ENCODE measurements around the gene CALCA. TPM values are rescaled to one million over a fixed set of nuclear protein-coding genes. Genes with fewer than 3 reads are reported as not detected.

CALCA gene
- total RNA-seq, 4 donors from 2014 or later, result not detected

GRCh38 chr11:14932447-14932846 is 39.7 kb downstream of the CALCA start:
- in situ Hi-C loops (cut with MboI; ENCODE audit: low pct_ligation_motif_present in 1 of 4, low pct_unique_long_range_greater_than_20kb in 1 of 4, low sequenced_read_pairs in 3 of 4), result no loop called here

GRCh38 chr11:14930369-14930768 is 41.8 kb downstream of the CALCA start:
- Histone ChIP-seq H3K27me3 (no peaks in the 10 kb centered on the region), H3K4me3 (no peak overlapping the region), H3K36me3 (no peaks in the 10 kb centered on the region), H3K4me1 (no peaks in the 10 kb centered on the region), H3K27ac (no peak overlapping the region), H3K9me3 (no peaks in the 10 kb centered on the region)
- intact Hi-C loops (cut with DNase I; ENCODE audit: low total_unique reads), result no loop called here
- DNase-seq, result no peak
- WGBS, 2 donors (ENCODE audit: low coverage in 1 of 2), result 60% methylated on average over 2 of the region's 2 CpGs; no CpG with 5 or more reads in 1 of the 2 donors
- TF ChIP-seq EP300 (IDR thresholded peaks at IDR 0.05; ENCODE audit: low read depth) (no peak), CTCF (IDR thresholded peaks at IDR 0.05) (no peak), POLR2AphosphoS5 (IDR thresholded peaks at IDR 0.05) (no peak), POLR2A (IDR thresholded peaks at IDR 0.05) (no peak)
- in situ Hi-C loops (cut with MboI; ENCODE audit: low pct_ligation_motif_present in 1 of 4, low pct_unique_long_range_greater_than_20kb in 1 of 4, low sequenced_read_pairs in 3 of 4), result no loop called here

More at GRCh38 chr11:14932447-14932846, 39.7 kb downstream of the CALCA start:
- intact Hi-C loops (cut with DNase I; ENCODE audit: low total_unique reads), result no loop called here
- no peak overlapping the region for H3K27ac ChIP-seq
- H3K27me3 ChIP-seq, result no peaks in the 10 kb centered on the region
- TF ChIP-seq POLR2AphosphoS5 (IDR thresholded peaks at IDR 0.05), result no peak
- TF ChIP-seq EP300 (IDR thresholded peaks at IDR 0.05; ENCODE audit: low read depth), result no peak
- TF ChIP-seq POLR2A (IDR thresholded peaks at IDR 0.05), result no peak
- no peak for TF ChIP-seq CTCF (IDR thresholded peaks at IDR 0.05)
- H3K4me1 ChIP-seq, result no peaks in the 10 kb centered on the region
- H3K9me3 ChIP-seq, result no peaks in the 10 kb centered on the region
- no peak overlapping the region for H3K4me3 ChIP-seq
- no peak for DNase-seq
- no peaks in the 10 kb centered on the region for H3K36me3 ChIP-seq

- H3K36me3 ChIP-seq, result no peaks in the 10 kb centered on the region
- no peaks in the 10 kb centered on the region for H3K9me3 ChIP-seq
- in situ Hi-C loops (cut with MboI; ENCODE audit: low pct_ligation_motif_present in 1 of 4, low pct_unique_long_range_greater_than_20kb in 1 of 4, low sequenced_read_pairs in 3 of 4) (no loop called here), intact Hi-C loops (cut with DNase I; ENCODE audit: low total_unique reads) (no loop called here)
- no peak overlapping the region for H3K4me3 ChIP-seq
- H3K27ac ChIP-seq, result no peak overlapping the region
- no peaks in the 10 kb centered on the region for H3K4me1 ChIP-seq
- no peaks in the 10 kb centered on the region for H3K27me3 ChIP-seq
- no peak for DNase-seq
- TF ChIP-seq EP300 (IDR thresholded peaks at IDR 0.05; ENCODE audit: low read depth), result no peak
- no peak for TF ChIP-seq POLR2AphosphoS5 (IDR thresholded peaks at IDR 0.05)
- no peak for TF ChIP-seq CTCF (IDR thresholded peaks at IDR 0.05)
- no peak for TF ChIP-seq POLR2A (IDR thresholded peaks at IDR 0.05)
Measured at GRCh38 chr11:14927146-14927545, 45.0 kb downstream of the CALCA start.

- Histone ChIP-seq H3K36me3 (no peaks in the 10 kb centered on the region), H3K4me3 (no peak overlapping the region), H3K4me1 (no peaks in the 10 kb centered on the region), H3K27me3 (no peaks in the 10 kb centered on the region), H3K27ac (no peak overlapping the region), H3K9me3 (no peaks in the 10 kb centered on the region)
- DNase-seq, result no peak
- WGBS, 2 donors (ENCODE audit: low coverage in 1 of 2), result 86 to 94% methylated on average over 2 to 3 of the region's 3 CpGs
- in situ Hi-C loops (cut with MboI; ENCODE audit: low pct_ligation_motif_present in 1 of 4, low pct_unique_long_range_greater_than_20kb in 1 of 4, low sequenced_read_pairs in 3 of 4), result loop anchor here in 1 of 4 donors (25.0 kb wide), 1 partner anchor 163 kb away; no protein-coding TSS in a partner anchor
- TF ChIP-seq CTCF (IDR thresholded peaks at IDR 0.05) (no peak), POLR2A (IDR thresholded peaks at IDR 0.05) (no peak), POLR2AphosphoS5 (IDR thresholded peaks at IDR 0.05) (no peak), EP300 (IDR thresholded peaks at IDR 0.05; ENCODE audit: low read depth) (no peak)
- intact Hi-C loops (cut with DNase I; ENCODE audit: low total_unique reads), result no loop called here
Measured at GRCh38 chr11:14924318-14924717, 47.8 kb downstream of the CALCA start.

Other genes with a start within 250 kb of the CALCA start
- 10 to 100 TPM; 26.1 to 54.2 (median 44.6) TPM for gene CYP2R1, start 80.1 kb downstream of the CALCA start, total RNA-seq
- gene CALCB, start 101.2 kb upstream of the CALCA start, total RNA-seq, result under 1 TPM in 3 of 4 donors, not detected in 1; 0.60 to 0.75 (median 0.64) TPM
- 1 to 10 TPM in 3 of 4 donors, under 1 TPM in 1; 0.60 to 1.9 (median 1.3) TPM for gene INSC, start 142.6 kb upstream of the CALCA start, total RNA-seq

Measured in transverse colon (tissue), 4 donors.